HG03060 (cell line): ENCODE results near the gene GRAMD1B.

Experiments used
- ATAC-seq: cut with Tn5 transposase; IDR thresholded peaks from one replicate; pipeline ENCODE4 v1.9.1; 2021; ENCODE audit warnings: low read depth, moderate number of reproducible peaks; ENCODE audit not compliant: unreplicated experiment

GRAMD1B gene

DNA sequence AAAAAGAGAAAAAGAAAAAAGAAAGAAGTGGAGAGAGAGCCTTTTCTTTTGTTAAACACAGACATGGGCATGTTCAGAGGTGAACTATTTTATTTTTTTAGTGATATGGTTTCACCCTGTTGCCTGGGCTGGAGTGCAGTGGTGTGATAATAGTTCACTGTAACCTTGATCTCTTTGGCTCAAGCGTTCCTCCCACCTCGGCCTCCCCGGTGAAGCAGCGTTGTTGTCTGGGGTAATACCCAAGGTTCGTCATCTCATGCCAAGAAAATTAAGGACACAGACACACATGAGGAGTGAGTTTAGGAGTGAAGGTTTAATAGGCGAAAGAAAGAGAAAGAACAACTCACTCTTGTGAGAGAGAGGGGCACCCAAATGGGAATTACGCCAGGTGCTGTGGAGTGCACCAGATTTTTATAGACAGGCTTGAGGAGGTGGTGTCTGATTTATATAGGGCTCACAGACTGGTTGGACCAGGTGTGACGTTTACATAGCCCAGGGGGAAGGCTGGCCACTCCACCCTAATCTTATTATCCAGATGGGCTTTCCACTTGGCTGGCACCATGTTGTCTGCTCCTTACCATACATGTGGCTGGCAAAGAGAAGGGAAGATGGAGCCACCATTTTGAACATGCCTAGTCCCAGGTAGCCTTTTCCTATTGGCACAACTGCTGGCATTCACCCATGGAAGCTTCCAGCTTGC, 42.3 kb downstream of the GRAMD1B start:
- ATAC-seq: no peak

DNA sequence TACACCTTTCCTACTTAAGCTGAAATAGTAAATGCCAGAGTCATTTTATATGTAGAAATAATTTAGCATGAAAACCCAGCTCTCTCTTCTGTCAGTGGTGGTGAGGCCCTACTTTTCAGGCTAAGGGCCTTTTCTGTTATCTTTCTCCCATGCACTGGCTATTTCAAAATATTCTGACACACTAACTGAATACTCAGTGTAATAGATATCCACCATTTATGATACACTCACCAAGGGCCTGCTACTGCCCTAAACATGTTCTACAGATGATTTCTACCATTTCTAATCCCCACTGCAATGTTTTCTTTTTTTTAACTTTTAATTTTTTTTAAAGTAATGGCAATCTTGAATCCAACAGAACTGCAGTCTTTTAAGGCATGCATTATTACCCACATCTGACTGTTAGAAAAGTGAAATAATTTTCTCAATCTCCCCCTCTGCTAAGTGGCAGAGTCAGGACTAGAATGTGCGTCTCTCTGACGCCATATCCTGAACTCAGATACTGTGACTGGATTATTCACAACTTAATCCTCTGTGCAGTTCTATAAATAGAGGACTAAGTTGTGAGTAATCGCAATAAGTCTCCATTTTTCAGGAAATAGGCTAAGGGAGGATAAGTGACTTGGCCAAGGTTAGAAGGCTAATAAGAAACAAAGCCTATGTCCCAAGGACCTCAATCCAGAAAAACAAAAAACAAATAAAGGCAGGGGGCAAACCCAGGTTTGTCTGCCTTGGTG, 44.0 kb downstream of the GRAMD1B start:
- ATAC-seq: no peak

DNA sequence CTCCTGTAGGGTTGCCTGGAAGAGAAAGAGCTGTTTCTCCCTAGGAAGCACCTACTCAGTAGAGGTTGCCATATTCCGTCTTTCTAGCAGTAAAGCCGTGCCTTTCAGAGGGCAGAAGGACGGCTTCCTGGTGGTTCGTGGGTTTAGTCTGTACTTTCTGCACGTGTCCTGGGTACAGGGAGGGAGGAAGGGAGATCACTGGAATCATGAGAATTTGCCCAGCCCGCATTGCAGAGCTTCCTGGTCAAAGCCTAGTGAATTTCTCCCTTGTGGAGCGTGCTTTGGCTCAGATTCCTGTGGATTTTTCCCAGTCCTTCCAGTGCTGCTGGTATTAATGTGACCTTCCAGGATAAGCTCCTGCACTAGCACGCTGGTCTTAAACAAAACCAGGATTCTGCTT, 44.9 kb downstream of the GRAMD1B start:
- no peak for ATAC-seq

DNA sequence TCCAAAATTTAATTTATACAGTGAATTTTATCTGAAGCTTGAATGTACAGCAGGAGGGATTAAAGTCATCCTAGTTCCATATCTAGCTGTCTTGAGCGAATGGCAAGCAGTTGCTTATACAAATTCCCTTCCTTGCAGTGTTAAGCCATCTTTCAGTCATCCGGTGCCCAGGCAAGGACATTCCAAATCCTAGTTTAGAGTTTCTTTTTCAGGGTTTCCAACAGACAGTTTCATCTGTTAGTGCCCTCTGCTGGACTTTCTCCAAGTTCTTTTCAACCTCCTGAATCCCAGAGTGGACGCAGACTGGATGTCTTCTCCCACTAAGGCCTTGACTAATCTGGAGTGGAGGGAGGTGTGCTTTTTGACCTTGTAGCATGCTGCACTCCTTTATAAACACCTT, 45.4 kb downstream of the GRAMD1B start:
- ATAC-seq: no peak

DNA sequence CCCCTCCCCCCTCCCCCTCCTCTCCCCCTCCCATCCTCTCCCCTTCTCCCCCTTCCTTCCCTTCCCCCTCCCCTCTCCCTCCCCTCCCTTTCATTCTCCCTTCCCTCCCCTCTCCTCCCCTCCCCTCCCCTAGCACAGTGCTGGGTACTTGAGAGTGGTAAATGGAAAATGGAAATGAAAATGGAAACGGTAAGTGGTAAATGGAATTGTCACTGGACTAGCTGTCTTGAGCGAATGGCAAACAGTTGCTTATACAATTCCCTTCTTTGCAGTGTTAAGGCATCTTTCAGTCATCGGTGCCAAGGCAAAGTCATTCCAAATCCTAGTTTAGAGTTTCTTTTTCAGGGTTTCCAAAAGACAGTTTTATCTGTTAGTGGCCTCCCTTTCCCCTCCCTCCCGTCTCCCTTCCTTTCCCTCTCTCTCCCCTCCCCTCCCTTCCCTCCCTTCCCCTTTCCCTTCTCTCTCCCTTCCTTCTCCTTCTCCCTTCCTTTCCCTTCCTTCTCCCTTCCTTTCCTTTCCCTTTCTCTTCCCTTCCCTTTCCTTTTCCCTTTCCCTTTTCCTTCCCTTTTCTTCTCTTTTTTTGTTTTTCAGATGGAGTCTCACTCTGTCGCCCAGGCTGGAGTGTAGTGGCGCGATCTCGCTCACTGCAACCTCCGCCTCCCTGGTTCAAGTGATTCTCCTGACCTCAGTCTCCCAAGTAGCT, 47.3 kb downstream of the GRAMD1B start:
- ATAC-seq: no peak

DNA sequence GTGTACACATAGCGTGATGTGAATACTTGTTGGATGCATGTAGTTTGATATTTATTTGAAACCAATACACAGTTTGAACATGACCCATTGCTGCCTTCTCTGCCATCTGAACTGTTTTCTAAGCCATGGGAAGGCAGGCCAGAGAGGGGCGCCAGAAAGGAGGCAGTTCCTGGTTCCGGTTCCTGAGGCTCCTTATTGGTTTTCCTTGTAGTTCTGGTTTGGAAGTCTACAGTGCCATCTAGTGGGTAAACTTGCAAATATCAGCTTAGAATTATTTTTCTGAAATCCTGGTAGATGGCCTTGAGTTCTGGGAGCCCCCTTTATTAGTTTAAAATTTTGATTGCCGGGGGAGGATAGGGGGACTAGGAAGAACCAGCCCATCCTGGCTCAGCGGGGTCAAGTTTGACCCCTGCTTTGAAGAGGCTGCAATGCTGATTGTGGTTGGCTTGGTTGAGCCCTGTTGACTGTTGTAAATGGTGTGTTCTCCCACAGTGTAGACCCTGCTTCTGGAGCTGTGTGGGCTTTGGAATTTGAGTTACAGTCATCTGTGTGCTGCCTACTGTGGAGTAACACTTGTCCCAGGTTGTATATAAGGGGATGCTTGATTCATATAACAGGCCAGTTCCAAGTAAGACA, 48.4 kb downstream of the GRAMD1B start:
- ATAC-seq: no peak

DNA sequence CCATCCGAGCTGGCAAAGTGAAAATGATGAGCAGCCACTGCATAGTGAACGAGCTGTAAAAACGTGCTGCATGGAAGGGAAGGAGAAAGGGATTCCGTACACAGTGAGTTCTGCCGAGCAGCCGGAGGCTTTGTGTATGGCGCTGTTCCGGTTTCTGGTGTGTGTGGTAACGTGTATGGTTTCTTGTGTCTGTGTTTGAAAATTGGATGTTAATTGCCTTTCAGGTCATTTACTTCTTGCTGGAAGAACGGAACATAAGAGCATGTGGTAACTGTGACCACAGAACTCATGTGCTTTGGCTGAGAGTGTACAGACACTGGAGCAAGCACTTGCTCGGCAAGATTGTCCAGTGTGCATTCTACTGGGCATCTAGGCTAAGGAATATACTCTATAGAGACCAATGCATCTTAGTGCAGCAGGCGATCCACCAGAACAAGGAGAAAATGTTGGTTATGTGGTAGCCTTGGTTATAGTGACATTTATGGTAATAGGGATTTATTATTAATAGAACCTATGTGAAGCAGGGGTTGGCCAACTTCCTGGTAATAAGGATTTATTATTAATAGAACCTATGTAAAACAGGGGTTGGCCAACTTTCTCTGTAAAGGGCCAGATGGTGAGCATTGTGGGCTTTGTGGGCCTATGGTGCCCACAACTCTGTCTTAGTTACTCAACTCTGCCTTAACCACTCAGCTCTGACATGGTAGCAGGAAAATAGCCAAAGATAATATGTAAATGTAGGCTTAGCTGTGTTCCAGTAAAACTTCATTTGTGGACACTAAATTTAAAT, 49.2 kb downstream of the GRAMD1B start:
- ATAC-seq: peak; percentile 58

DNA sequence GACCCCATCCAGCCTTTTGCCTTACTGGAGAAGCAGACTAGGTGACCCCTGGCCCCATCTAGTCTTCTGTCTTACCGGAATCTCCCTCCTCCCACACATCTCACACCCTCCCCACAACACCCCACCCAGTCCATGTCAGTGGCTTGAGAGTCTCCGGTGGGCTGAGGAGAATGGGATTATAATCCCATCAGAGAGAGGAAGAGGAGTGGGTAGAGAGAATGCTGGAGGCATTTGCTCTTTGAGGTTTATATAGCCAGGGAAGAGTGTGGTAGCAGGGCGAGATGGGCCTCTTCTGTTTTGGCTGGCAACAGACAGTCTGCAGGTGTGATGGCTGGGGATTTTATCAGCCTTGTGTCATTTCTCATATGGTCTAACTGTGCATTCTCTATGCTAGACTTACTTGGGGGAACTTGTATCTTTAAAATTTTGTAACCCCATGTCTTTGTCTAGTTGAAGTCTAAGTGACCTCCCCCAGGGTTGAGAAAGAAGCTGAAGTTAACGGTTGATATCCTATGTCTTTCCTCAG, 50.3 kb downstream of the GRAMD1B start:
- no peak for ATAC-seq

DNA sequence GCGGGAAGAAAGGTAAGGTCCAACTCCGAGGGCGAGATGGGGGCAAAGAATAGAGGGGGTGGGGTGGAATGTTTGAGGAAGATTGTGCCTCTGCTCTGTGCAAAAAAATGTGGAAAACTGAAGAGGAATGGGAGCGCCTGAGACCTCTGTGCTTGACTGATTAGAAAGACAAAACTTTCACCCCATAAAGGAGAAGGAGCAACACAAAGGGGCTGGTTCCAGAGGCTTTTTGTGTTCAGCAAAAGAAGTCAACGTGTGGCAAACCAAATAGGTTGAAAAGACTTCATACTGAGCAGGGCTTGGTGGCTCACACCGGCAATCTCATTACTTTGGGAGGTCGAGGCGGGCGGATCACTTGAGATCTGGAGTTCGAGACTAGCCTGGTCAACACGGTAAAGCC, 50.8 kb downstream of the GRAMD1B start:
- no peak for ATAC-seq

DNA sequence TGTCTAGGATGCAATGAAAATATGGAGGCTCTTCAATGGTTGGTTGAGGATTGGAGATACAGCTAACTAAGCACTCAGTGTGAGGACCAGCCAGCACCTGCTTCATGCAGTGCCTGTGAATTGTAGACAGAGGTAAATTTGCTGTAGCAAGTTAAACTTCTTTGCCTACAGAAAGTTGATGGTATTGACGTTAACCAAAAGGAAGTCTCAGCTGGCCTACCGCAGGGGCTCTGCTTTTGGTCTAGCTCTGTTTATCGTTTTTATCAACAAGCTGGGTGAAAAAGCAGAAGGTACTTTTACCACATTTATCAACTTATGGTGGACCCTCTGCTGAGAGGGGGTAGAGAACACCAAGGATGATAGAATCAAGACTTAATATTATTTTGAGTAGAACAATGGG, 51.6 kb downstream of the GRAMD1B start:
- ATAC-seq: no peak

DNA sequence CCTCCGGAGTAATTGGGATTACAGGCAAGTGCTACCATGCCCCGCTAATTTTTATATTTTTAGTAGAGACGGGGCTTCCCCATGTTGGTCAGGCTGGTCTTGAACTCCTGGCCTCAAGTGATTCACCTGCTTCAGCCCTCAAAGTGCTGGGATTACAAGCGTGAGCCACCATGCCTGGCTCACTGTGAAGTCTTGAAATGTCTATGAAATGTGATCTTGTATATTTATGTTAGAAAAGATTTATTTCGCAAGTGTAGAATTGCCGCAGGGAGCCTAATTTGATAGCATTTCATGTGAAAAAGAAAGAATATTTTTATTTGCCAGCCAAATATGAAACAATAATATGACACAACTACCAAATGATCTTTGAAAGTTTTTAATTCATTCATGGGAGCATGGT, 52.1 kb downstream of the GRAMD1B start:
- no peak for ATAC-seq

DNA sequence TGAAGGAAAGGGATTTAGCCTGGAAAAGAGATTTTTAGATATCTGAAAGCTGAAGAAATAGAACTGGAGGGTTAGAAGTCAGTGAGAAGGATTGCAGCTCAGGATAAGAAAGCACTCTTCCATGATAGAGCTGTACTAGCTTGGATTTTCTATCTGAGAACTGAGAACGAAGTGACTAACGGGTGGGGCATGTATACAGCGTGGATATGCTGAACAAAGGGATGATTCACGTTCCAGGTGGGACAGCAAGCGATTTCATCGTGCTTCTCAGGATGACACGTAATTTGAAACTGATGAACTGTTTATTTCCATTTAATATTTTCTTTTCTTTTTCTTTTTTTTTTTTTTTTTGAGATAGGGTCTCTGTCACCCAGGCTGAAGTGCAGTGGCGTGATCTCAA, 53.0 kb downstream of the GRAMD1B start:
- ATAC-seq: no peak

DNA sequence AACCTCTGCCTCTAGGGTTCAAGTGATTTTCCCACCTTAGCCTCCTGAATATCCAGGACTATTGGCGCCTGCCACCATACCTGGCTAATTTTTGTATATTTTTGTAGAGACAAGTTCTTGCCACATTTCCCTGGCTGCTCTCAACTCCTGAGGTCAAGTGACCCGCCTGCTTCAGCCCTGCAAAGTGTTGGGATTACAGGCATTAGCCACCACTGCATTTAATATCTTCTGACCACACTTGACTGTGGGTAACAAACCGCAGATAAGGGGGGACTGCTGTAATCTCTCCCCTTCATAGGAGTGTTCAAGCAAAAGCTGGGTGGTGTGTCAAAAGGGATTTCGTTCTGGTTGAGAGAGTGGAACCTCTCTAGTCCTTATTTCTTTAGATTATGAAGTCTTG, 53.4 kb downstream of the GRAMD1B start:
- no peak for ATAC-seq

DNA sequence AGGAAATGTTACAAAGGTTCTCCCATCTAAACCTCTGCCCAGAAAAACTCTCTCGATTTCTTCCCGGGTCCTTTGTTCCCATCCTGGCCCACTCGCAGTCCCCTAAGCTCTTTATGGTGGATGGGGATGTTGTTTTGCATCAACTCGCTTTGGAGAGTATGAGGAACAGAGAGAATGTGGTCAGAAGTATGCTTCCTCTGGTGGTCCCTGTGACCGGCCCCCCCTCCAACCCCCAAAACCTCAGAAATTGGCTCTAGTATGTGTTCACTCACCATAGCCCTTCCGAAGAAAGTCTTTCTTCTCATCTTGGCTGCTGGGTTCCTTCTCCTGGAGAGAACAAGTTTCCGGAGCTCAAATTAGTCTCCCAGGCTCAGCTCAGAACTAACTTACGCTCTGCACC, 54.4 kb downstream of the GRAMD1B start:
- ATAC-seq: no peak

DNA sequence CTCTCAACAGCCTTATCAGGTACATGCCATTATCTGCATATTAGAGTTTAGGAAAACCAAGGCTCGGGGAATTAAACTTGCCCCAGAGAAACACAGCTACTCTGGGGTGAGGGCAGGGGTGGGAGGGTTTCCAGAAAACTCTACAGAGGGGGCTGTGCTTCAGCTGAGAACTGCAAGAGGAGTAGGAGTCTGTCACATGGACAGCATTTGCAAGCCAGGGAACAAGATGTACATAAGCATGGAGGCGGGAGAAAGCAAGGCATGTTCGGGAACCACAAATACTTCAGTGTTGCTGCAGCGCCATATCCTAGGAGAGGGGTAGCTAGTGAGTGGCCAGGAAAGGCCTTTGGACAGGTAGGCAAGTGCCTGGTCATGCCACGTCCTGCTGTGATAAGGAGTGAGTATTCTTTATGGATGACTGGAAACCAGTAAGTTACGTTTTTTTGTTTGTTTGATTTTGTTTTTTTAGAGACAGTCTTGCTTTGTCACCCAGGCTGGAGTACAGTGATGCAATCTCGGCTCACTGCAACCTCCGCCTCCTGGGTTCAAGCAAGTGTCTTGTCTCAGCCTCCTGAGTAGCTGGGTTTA, 57.2 kb downstream of the GRAMD1B start:
- no peak for ATAC-seq

DNA sequence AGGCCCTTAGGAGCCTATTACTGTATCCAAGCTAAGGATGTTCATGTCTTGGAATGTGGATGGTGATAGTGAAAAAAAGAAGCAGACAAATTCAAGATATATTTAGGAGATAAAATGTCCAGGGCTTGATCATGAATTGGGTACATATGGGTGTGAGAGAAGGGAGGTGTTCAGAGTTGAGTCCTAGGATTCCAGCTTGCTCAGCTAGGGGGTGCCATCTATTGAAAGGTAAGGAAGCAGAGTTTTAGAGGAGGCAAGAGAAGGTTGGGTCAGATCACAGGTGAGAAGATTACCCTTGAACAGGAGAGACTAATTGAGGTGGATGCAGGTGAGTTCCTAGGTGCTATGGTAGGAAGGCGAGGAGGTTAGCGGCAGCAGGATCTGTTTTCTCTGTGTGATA, 60.5 kb downstream of the GRAMD1B start:
- ATAC-seq: no peak

DNA sequence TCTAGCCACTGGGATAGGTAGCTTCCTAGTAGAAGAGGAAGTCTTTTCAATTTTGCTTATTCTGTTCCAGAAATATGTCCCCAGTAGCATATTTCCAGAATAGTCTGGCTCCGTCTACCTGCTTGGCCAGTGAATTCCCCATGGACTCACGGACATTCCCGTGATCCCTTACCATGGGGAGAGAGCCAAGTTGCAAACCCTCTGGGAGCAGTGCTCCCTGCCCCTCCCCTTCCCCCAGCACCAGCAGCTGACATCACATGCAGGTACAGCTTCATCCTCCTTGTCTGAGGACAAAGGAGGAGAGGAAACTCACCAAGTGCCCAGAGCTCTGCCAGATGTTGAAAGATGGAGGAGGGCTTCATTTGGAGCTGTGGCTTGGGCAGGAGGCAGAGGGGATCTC, 61.2 kb downstream of the GRAMD1B start:
- ATAC-seq: no peak

DNA sequence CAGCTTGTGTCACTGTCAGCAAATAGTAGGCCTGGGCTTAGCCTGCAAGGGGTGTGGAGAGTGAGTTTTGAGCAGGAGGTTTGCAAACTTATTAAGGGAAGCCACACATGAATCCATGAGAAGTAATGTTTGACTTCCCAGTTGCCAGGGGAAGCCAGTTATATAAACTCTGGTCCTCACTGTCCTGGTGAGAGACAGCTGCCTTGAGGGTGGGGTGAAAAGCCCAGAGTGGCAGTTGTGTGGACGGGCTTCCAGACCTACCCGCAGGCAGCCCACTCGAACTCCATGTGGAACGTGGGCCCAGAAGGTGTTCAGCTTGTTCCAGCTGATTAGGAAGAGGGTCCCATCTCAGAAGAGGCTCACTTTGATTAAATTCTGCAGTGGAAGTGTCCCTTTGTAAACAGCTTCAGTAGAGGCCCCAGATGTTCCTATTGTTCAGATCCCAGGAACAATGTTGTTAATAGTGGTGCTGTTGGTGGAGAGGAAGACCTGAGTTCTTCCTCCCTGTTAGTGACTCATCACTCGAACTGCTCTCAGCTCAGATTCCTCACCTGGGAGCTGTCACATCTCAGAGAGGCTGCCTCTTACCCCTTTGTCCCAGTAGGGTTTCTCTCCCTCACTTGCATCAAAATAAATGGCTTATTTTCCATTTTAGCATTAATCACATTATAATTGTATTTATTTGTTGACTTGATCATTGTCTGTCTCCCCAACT, 63.4 kb downstream of the GRAMD1B start:
- ATAC-seq: no peak
